ENCODE results near the gene DLX5.

DLX5 gene

DNA sequence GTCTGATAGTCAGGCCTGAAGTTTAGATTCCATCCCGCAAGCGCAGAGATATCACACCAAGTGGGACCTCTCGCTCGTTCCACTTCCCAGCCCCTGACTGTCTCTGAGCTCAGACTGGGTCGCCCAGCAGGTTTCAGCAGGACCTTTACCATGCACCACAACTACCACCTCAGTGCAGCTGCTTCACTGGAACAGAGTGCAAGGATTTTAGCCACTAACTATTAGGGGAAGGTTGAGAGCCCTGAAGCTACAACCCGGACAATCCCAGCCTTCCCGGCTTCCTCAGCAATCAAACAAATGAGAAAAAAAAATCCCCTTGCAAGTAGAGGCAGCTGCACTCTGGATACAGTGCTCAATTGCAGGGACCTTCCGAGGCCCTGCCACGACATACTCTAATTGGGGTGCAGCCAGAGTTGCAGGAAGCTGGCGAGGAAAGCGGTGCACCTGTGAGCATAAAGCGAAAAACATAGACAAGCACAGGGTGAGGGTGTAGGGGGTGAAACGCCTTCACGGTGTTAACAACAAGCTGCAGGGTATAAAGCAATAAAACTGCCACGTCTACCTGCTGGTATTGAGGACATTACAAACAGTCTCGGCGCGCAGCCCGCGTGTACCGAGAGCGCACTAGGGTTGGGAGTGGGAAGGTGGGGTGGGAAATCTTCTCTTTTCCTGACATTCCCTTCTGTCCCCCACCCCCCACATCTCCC lies 21.9 kb downstream of the DLX5 start:
- no peak for TF ChIP-seq ZFX (IDR thresholded peaks at IDR 0.05; ENCODE audit: borderline replicate concordance)
- TF ChIP-seq, protein P1, sequence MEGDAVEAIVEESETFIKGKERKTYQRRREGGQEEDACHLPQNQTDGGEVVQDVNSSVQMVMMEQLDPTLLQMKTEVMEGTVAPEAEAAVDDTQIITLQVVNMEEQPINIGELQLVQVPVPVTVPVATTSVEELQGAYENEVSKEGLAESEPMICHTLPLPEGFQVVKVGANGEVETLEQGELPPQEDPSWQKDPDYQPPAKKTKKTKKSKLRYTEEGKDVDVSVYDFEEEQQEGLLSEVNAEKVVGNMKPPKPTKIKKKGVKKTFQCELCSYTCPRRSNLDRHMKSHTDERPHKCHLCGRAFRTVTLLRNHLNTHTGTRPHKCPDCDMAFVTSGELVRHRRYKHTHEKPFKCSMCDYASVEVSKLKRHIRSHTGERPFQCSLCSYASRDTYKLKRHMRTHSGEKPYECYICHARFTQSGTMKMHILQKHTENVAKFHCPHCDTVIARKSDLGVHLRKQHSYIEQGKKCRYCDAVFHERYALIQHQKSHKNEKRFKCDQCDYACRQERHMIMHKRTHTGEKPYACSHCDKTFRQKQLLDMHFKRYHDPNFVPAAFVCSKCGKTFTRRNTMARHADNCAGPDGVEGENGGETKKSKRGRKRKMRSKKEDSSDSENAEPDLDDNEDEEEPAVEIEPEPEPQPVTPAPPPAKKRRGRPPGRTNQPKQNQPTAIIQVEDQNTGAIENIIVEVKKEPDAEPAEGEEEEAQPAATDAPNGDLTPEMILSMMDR (IDR thresholded peaks at IDR 0.05), result no peak
- H3K27ac ChIP-seq, result no peak overlapping the region

DNA sequence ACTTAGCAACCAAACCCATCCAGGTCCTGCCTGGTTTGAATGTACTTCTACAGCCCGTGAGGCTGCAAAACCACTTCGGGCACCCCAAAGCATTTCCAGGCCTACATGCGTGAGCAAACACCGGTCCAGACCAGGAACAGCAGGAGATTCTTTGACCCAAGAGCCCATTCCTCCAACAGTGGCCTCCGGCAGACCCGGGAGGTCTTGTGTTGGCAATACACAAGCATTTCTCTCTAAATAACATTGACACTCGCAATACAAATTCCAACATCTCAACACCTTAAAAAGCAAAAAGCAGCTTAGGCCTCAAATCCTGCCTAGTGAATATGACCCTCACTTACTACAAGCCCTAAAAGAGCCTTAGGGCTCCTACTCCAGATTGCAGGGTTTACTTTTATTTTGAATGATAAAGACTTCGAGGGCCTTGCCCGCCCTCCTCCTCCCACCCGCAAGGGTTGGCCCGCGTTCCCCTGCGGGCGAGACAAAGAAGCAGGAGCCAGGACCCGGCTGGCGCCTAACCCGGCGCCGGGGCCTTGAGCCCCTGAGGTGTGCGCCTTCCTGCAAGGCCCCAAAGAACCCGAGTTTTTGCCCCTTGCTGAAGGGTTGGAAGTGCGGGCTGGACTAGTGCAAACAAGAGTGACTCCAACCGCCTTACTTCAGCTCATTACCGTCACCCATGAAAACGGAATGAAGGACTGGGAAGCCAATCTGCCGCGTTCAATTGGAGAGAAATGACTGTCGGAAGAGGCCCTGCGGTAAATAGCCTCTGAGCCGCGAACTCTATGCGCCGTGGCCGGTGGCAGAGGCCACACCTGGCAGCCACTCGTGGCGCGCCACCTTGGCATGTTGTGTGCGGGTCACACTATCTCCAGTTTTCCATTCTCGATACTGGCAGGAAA lies 22.7 kb downstream of the DLX5 start:
- no peak overlapping the region for H3K27ac ChIP-seq
- TF ChIP-seq, protein P1 (IDR thresholded peaks at IDR 0.05), result no peak
- no peak for TF ChIP-seq ZFX (IDR thresholded peaks at IDR 0.05; ENCODE audit: borderline replicate concordance)

DNA sequence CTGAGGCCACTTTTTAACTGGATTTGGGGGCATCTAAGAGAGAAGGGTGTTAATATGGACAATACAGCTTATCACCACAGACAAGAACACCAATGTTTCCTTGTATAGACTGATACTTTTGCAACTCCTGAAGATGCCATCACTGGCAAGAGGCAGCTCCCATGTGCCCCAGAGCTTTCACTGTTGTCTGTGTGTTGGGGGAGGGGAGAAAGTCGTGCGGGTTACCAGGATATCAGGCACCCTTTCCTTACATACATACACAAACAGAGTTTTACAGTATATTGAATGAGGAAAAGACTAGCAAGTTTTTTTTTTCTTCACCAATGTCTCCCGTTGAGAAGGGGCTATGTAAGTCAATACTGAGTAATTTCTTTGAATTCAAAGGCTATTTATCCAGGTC lies 23.4 kb downstream of the DLX5 start:
- no peak overlapping the region for H3K27ac ChIP-seq
- no peak for TF ChIP-seq ZFX (IDR thresholded peaks at IDR 0.05; ENCODE audit: borderline replicate concordance)
- TF ChIP-seq, protein P1 (IDR thresholded peaks at IDR 0.05), result no peak

DNA sequence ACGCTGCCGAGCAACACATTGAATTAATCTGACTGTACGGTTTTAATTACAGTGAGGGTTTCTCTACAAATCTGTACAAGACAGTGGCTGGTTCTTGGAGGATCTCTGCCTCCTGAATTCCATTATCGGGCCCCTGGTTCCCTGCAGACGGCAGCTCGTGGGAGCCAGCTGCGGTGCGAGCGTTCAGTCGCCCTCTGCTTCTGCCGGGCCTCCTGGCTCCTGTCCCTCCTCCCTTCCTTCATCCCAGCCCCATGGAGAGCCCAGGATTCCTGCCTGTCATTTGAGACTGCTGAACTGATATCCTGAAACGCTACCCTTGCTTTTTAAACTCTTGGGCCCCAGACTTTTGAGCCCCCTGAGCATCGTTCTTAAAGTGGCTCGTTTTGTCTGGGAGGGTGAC lies 25.9 kb downstream of the DLX5 start:
- no peak for TF ChIP-seq ZFX (IDR thresholded peaks at IDR 0.05; ENCODE audit: borderline replicate concordance)
- TF ChIP-seq, protein P1 (IDR thresholded peaks at IDR 0.05), result no peak
- H3K27ac ChIP-seq, result no peak overlapping the region

DNA sequence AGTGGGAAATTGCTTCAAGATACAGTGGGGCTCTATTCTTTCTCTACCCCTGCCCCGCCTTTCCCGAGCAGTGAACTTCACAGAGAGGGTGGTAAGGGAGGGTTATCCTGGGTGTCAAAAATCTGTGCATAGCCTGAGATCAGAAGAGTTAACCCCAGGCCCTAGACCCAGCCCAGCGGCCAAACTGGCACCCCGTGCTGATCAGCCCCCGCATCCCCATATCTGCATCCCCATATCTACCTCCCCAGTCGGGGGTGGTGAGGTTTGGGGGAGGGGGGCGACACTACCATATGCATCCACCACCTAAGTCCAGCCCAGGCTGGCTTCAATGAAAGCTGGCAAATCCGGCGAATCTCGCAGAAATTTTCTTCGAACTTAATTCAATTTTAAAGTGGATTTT lies 26.3 kb downstream of the DLX5 start:
- TF ChIP-seq, protein P1 (IDR thresholded peaks at IDR 0.05), result no peak
- no peak for TF ChIP-seq ZFX (IDR thresholded peaks at IDR 0.05; ENCODE audit: borderline replicate concordance)
- H3K27ac ChIP-seq, result no peak overlapping the region

DNA sequence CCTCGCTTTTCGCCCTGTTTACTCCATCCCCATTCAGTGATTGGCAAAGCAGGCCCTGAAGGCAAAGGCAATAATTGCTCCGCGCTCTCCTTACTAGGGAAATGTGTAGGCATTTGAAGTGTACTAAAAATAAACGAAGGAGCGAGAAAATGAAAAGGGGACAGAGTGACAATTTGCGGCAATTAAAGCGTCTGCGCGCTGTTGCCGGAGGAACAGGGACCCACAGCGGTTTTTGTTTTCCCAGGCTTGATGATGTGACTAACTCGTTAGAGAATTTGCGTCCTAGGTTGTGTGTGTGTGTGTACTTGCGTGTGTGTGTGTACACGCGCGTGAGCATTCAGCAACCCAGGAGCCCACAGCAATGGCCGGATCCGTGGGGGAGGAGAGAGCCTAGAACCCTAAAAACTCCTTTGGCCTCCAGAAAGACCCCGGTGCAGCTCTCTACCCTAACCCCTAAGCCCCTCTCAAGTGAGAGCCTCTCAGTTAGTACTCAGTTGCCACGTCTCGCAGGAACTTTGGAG lies 27.1 kb downstream of the DLX5 start:
- TF ChIP-seq ZFX (IDR thresholded peaks at IDR 0.05; ENCODE audit: borderline replicate concordance), result no peak
- TF ChIP-seq, protein P1 (IDR thresholded peaks at IDR 0.05), result no peak
- no peak overlapping the region for H3K27ac ChIP-seq

Measured in 22Rv1 (cell line).